Ovary (tissue), 3 donors: Measurements from ENCODE around the gene NRARP.

Experiments used
- CTCF ChIP-seq, 3 donors: fragments of 450-650 bp in 2 of 3; fragments of 200-600 bp in 1 of 3; IDR thresholded peaks; one replicate each; pipeline versions ENCODE4 v1.5.1 to v1.8.0; 2016 to 2022; ENCODE audit warnings: antibody characterized with exemption in 3 of 3, mild to moderate bottlenecking in 1 of 3
- EP300 ChIP-seq: sonication (generic); formaldehyde crosslinking; IDR thresholded peaks from one replicate; pipeline ENCODE4 v1.6.1; 2017; ENCODE audit warnings: antibody characterized with exemption
- POLR2A ChIP-seq: fragments of 450-650 bp; IDR thresholded peaks from one replicate; pipeline ENCODE4 v1.6.1; 2017; ENCODE audit warnings: antibody characterized with exemption, mild to moderate bottlenecking, moderate library complexity
- donor health status: DM: no; HTN: no; CAD: no.

DNA sequence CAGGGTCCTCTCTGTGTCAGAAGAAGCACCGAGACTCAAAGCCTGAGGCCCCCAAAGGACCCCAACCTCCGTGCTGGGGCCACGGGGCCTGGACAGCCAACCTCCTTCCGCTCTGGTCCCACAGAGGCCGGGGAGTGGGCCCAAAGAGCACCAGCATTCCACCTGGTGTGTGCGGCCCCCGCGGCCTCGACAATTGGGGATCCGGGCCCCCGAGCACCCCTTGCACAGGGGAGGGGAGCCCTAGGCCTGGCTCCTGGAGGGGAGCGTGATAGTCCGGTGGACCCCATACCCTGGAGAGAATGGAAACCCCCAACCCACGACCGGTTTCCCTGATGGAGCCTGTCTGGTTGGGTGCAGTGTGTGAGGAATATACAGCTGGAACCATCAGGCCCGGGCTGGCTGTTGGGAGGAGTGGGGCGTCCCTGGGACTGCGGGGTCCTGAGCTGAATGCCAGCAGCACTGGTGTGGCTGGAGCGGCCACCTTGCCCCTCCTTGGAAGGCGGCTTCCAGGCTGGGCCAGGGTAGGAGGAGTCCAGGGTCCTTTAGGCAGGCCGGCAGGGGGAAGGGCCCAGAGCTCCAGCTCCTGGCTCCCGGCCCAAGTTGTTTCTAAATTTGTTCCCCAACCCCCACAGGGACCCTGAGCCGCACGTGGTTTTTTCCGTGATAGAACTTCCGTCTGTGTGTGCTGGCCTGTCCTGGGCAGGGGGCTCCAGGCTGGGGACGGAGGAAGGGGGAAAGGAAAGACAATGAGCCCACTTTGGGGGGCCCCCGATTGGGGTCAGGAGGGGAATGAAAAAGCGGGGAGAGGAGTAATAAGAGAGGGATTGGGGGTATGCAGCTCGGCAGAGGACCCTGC, 25.4 kb downstream of the NRARP start:
- TF ChIP-seq POLR2A (no peak), CTCF (IDR thresholded peaks at IDR 0.05) (no peak), EP300 (no peak)
